GM23338 (cell line): ENCODE data around the gene CPSF6. TPM values are rescaled to one million over a fixed set of nuclear protein-coding genes. Genes with fewer than 3 reads are reported as not detected.

Experiments
- ATAC-seq: fragments of 200-7000 bp; cut with Tn5 transposase; 3 replicates; pipeline ENCODE4 v1.9.1; 2020
- DNase-seq: peaks from one replicate; pipeline ENCODE4 v3.0.0-alpha.2; 2015; ENCODE audit warnings: low spot score
- H2AFZ ChIP-seq: fragments of 200-600 bp; sonication (generic); 2 replicates; pipeline ENCODE4 v1.8.0; 2016; ENCODE audit warnings: antibody characterized with exemption, mild to moderate bottlenecking, moderate library complexity
- H3F3A ChIP-seq: fragments of 200-600 bp; sonication (generic); replicated peaks from 2 replicates; pipeline ENCODE4 v1.8.0; 2017; ENCODE audit warnings: antibody characterized with exemption, mixed run types, low read depth
- H3K27ac ChIP-seq: fragments of 200-600 bp; sonication (generic); 2 replicates; pipeline ENCODE4 v1.6.1; 2016; ENCODE audit warnings: low read depth
- H3K27me3 ChIP-seq: fragments of 200-600 bp; sonication (generic); 2 replicates; pipeline ENCODE4 v1.8.0; 2016; ENCODE audit warnings: mild to moderate bottlenecking, mixed run types, moderate library complexity; ENCODE audit not compliant: insufficient read depth
- H3K36me3 ChIP-seq: fragments of 200-600 bp; sonication (generic); 2 replicates; pipeline ENCODE4 v1.8.0; 2016; ENCODE audit warnings: mild to moderate bottlenecking; ENCODE audit not compliant: insufficient read depth
- H3K4me1 ChIP-seq: fragments of 200-600 bp; sonication (generic); 2 replicates; pipeline ENCODE4 v1.8.0; 2016; ENCODE audit warnings: mild to moderate bottlenecking, moderate library complexity; ENCODE audit not compliant: insufficient read depth
- H3K4me2 ChIP-seq: fragments of 200-600 bp; sonication (generic); 2 replicates; pipeline ENCODE4 v1.7.1; 2017; ENCODE audit warnings: mixed run types
- H3K4me3 ChIP-seq: fragments of 200-600 bp; sonication (generic); 2 replicates; pipeline ENCODE4 v1.6.1; 2016; ENCODE audit warnings: mixed run types
- H3K79me2 ChIP-seq: fragments of 200-600 bp; sonication (generic); replicated peaks from 2 replicates; pipeline ENCODE4 v1.8.0; 2017; ENCODE audit warnings: mild to moderate bottlenecking; ENCODE audit not compliant: insufficient read depth
- H3K9me2 ChIP-seq: fragments of 200-600 bp; sonication (generic); 2 replicates; pipeline ENCODE4 v1.8.0; 2017; ENCODE audit not compliant: insufficient read depth
- H4K20me1 ChIP-seq: fragments of 200-600 bp; sonication (generic); replicated peaks from 2 replicates; pipeline ENCODE4 v1.8.0; 2017; ENCODE audit warnings: mild to moderate bottlenecking; ENCODE audit not compliant: insufficient read depth
- H3K27ac Mint-ChIP-seq: 2 replicates; pipeline ENCODE4 v1.8.0; 2020; ENCODE audit warnings: inconsistent platforms, mild to moderate bottlenecking, moderate library complexity, mixed read lengths
- H3K27me3 Mint-ChIP-seq: 3 replicates; pipeline ENCODE4 v1.8.0; 2022; ENCODE audit warnings: low read depth, mild to moderate bottlenecking, moderate library complexity, mixed read lengths, inconsistent platforms; ENCODE audit not compliant: insufficient read depth, poor library complexity
- H3K36me3 Mint-ChIP-seq: 3 replicates; pipeline ENCODE4 v1.8.0; 2021; ENCODE audit warnings: low read depth, mild to moderate bottlenecking, inconsistent platforms, moderate library complexity, mixed read lengths
- H3K4me1 Mint-ChIP-seq: 3 replicates; pipeline ENCODE4 v1.8.0; 2020; ENCODE audit warnings: mild to moderate bottlenecking, inconsistent platforms, mixed read lengths
- H3K4me3 Mint-ChIP-seq: 3 replicates; pipeline ENCODE4 v1.8.0; 2021; ENCODE audit warnings: moderate library complexity, mild to moderate bottlenecking, inconsistent platforms, mixed read lengths
- H3K9me3 Mint-ChIP-seq: 3 replicates; pipeline ENCODE4 v1.8.0; 2020; ENCODE audit warnings: moderate library complexity, mild to moderate bottlenecking, inconsistent platforms, mixed read lengths
- ETS1 ChIP-seq: IDR thresholded peaks from 2 replicates; pipeline ENCODE4 v1.6.1; 2016; ENCODE audit warnings: antibody characterized with exemption
- EZH2 ChIP-seq: fragments of 200-600 bp; sonication (generic); IDR thresholded peaks from one replicate; pipeline ENCODE4 v1.8.0; 2017; ENCODE audit warnings: antibody characterized with exemption, mild to moderate bottlenecking, low read depth; ENCODE audit not compliant: unreplicated experiment
- EZH2phosphoT487 ChIP-seq: fragments of 200-600 bp; sonication (generic); IDR thresholded peaks from one replicate; pipeline ENCODE4 v1.8.1; 2018; ENCODE audit warnings: antibody characterized with exemption; ENCODE audit not compliant: unreplicated experiment
- JUNB ChIP-seq: IDR thresholded peaks from one replicate; pipeline ENCODE4 v1.6.1; 2016; ENCODE audit warnings: antibody characterized with exemption; ENCODE audit not compliant: unreplicated experiment
- NANOG ChIP-seq: IDR thresholded peaks from 2 replicates; pipeline ENCODE4 v1.6.1; 2016; ENCODE audit warnings: antibody characterized with exemption, borderline replicate concordance
- POLR2AphosphoS5 ChIP-seq: IDR thresholded peaks from 2 replicates; pipeline ENCODE4 v1.6.1; 2016; ENCODE audit warnings: antibody characterized with exemption, low read depth
- STAT1 ChIP-seq: IDR thresholded peaks from one replicate; pipeline ENCODE4 v1.6.1; 2016; ENCODE audit warnings: antibody characterized with exemption; ENCODE audit not compliant: unreplicated experiment
- ZNF114 ChIP-seq: fragments of 250-450 bp; sonication (Bioruptor Pico); IDR thresholded peaks from 2 replicates; pipeline ENCODE4 v1.5.0; 2020; ENCODE audit warnings: mild to moderate bottlenecking, moderate library complexity
- ZNF331 ChIP-seq: fragments of 250-450 bp; sonication (Bioruptor Pico); IDR thresholded peaks from 2 replicates; pipeline ENCODE4 v1.5.0; 2020; ENCODE audit warnings: low read depth, mild to moderate bottlenecking, moderate library complexity
- ZNF462 ChIP-seq: fragments of 250-450 bp; sonication (Bioruptor Pico); IDR thresholded peaks from 2 replicates; pipeline ENCODE4 v1.5.0; 2020; ENCODE audit warnings: mild to moderate bottlenecking, moderate library complexity
- polyA plus RNA-seq: library from polyadenylated mRNA; unstranded; fragments of >200 nt; fragmentation: Nextera tagmentation; extraction: Ambion mirVana; gene quantifications from 2 replicates; pipeline ENCODE4 v1.2.1, GENCODE V29; 2016
- total RNA-seq: library from RNA; depleted of rRNA; stranded (reverse); fragments of >200 nt; shearing (Covaris generic); gene quantifications from 2 replicates; pipeline ENCODE4 v1.2.3, GENCODE V29; 2014
- TF ChIP-seq, protein P1 (sequence below), 2 experiments: fragments of 200-600 bp in 1 of 2; sonication (generic) in 1 of 2; conservative IDR thresholded peaks; 2 replicates each; pipeline versions ENCODE4 v1.5.1 to v1.6.1; 2016 to 2017; ENCODE audit warnings: antibody characterized with exemption in 2 of 2, low read depth in 2 of 2, mild to moderate bottlenecking in 2 of 2, moderate library complexity in 1 of 2

Gene CPSF6
- total and polyA plus RNA-seq, 2 experiments from 2014 or later: 80.7 to 136 TPM

- Histone ChIP-seq H4K20me1 (peaks cover 9% of the 10 kb centered on the region; the same call in 1 of the 2 replicates), H3K9me2 (no peaks in the 10 kb centered on the region), H3K27ac (no peak overlapping the region; the same call in 1 of the 2 replicates), H3K4me2 (no peak overlapping the region), H2AFZ (no peak overlapping the region), H3K36me3 (no peaks in the 10 kb centered on the region), H3K79me2 (no peaks in the 10 kb centered on the region), H3K4me1 (no peaks in the 10 kb centered on the region), H3K27me3 (no peaks in the 10 kb centered on the region), H3F3A (no peaks in the 10 kb centered on the region), H3K4me3 (no peak overlapping the region)
- Mint-ChIP-seq H3K4me3 (no peak overlapping the region), H3K27me3 (peaks cover 3% of the 10 kb centered on the region), H3K4me1 (peaks cover 7% of the 10 kb centered on the region), H3K27ac (no peak overlapping the region), H3K9me3 (no peaks in the 10 kb centered on the region), H3K36me3 (peaks cover 4% of the 10 kb centered on the region; the same call in 2 of the 3 replicates)
- ATAC-seq (peak; percentile 21), DNase-seq (no peak)
- TF ChIP-seq ZNF331 (CRISPR knock-in tag) (no peak), STAT1 (no peak), EZH2 (no peak), ZNF114 (CRISPR knock-in tag) (no peak), NANOG (no peak), ETS1 (no peak)
Observed at GRCh38 chr12:69275471-69275891, 36.1 kb downstream of the CPSF6 start.

GRCh38 chr12:69278814-69279782 lies 39.7 kb downstream of the CPSF6 start:
- no peaks in the 10 kb centered on the region for H3K36me3 Mint-ChIP-seq
- Histone ChIP-seq H3K36me3 (no peaks in the 10 kb centered on the region), H3K4me3 (no peak overlapping the region), H3K27me3 (no peaks in the 10 kb centered on the region), H3K79me2 (no peaks in the 10 kb centered on the region), H4K20me1 (peaks cover 6% of the 10 kb centered on the region; the same call in 1 of the 2 replicates), H3K4me2 (no peak overlapping the region), H3K4me1 (peaks cover 6% of the 10 kb centered on the region; the same call in 1 of the 2 replicates), H3F3A (no peaks in the 10 kb centered on the region), H2AFZ (no peak overlapping the region), H3K9me2 (no peaks in the 10 kb centered on the region), H3K27ac (0 out of 2 replicates have a peak overlapping the region, but pooled peaks have one; percentile 56)
- DNase-seq (peak; percentile 22), ATAC-seq (peak; percentile 21)
- H3K9me3 Mint-ChIP-seq: no peaks in the 10 kb centered on the region
- no peak for TF ChIP-seq ZNF462
- no peak for TF ChIP-seq ZNF331 (CRISPR knock-in tag)
- TF ChIP-seq, protein P1, sequence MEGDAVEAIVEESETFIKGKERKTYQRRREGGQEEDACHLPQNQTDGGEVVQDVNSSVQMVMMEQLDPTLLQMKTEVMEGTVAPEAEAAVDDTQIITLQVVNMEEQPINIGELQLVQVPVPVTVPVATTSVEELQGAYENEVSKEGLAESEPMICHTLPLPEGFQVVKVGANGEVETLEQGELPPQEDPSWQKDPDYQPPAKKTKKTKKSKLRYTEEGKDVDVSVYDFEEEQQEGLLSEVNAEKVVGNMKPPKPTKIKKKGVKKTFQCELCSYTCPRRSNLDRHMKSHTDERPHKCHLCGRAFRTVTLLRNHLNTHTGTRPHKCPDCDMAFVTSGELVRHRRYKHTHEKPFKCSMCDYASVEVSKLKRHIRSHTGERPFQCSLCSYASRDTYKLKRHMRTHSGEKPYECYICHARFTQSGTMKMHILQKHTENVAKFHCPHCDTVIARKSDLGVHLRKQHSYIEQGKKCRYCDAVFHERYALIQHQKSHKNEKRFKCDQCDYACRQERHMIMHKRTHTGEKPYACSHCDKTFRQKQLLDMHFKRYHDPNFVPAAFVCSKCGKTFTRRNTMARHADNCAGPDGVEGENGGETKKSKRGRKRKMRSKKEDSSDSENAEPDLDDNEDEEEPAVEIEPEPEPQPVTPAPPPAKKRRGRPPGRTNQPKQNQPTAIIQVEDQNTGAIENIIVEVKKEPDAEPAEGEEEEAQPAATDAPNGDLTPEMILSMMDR (conservative IDR thresholded peaks at IDR 0.05; ENCODE audit: low read depth in 2 of 2): no peak
- no peak for TF ChIP-seq EZH2phosphoT487
- no peak for TF ChIP-seq JUNB
- TF ChIP-seq EZH2: no peak
- 0 out of 2 replicates have a peak, but pooled peaks have one; percentile 44 for TF ChIP-seq POLR2AphosphoS5
- no peak for TF ChIP-seq ZNF114 (CRISPR knock-in tag)
- H3K27me3 Mint-ChIP-seq: peaks cover 3% of the 10 kb centered on the region
- H3K4me3 Mint-ChIP-seq: no peak overlapping the region
- H3K27ac Mint-ChIP-seq: no peak overlapping the region
- peaks cover 11% of the 10 kb centered on the region for H3K4me1 Mint-ChIP-seq
